Thymus (tissue), 11 donors: Measurements from ENCODE around the gene DUSP14. TPM values are rescaled to one million over a fixed set of nuclear protein-coding genes. Genes with fewer than 3 reads are reported as not detected.

Experiments used
- DNase-seq, 9 donors: peaks; one replicate each; pipeline ENCODE4 v3.0.0-alpha.2; 2013; ENCODE audit warnings: low spot score in 9 of 9, low read depth in 6 of 9, missing footprints in 1 of 9
- H3K27ac ChIP-seq, 2 donors: one replicate each; pipeline ENCODE4 v1.5.1; 2013; ENCODE audit warnings: control low read depth in 1 of 2, low read depth in 1 of 2, low read length in 1 of 2, mild to moderate bottlenecking in 1 of 2, moderate library complexity in 1 of 2
- H3K27me3 ChIP-seq, 2 donors: one replicate each; pipeline ENCODE4 v1.5.1; 2013; ENCODE audit warnings: low read length in 1 of 2; ENCODE audit not compliant: control insufficient read depth in 2 of 2, insufficient read depth in 1 of 2
- H3K36me3 ChIP-seq, 2 donors: one replicate each; pipeline ENCODE4 v1.5.1; 2013; ENCODE audit warnings: low read length in 1 of 2, mild to moderate bottlenecking in 1 of 2, moderate library complexity in 1 of 2; ENCODE audit not compliant: control insufficient read depth in 2 of 2, insufficient read depth in 2 of 2
- H3K4me1 ChIP-seq, 2 donors: one replicate each; pipeline ENCODE4 v1.5.1; 2013; ENCODE audit warnings: low read length in 2 of 2; ENCODE audit not compliant: control insufficient read depth in 2 of 2, insufficient read depth in 2 of 2
- H3K4me3 ChIP-seq, 2 donors: one replicate each; pipeline ENCODE4 v1.5.1; 2013; ENCODE audit warnings: low read length in 2 of 2, control low read depth in 1 of 2, mild to moderate bottlenecking in 1 of 2
- H3K9me3 ChIP-seq, 2 donors: one replicate each; pipeline ENCODE4 v1.5.1; 2013; ENCODE audit warnings: low read length in 1 of 2, mild to moderate bottlenecking in 1 of 2; ENCODE audit not compliant: control insufficient read depth in 2 of 2, insufficient read depth in 1 of 2
- WGBS: extraction: QIAGEN DNeasy Blood & Tissue Kit; methylation state at CpG from one replicate; pipeline ENCODE4 v1.1.7; 2013; 5-methylcytosine and 5-hydroxymethylcytosine counted together
- polyA plus RNA-seq: library from polyadenylated mRNA; stranded (reverse); fragments of 200-250 nt; gene quantifications from one replicate; pipeline ENCODE4 v1.2.3, GENCODE V29; 2013
- total RNA-seq: library from RNA; stranded (reverse); fragments of 120-200 nt; gene quantifications from one replicate; pipeline ENCODE4 v1.2.4, GENCODE V29; 2013
- donor health status: healthy.

The DUSP14 gene
- total and polyA plus RNA-seq, 2 donors = 16.2 to 18.4 TPM

DNA sequence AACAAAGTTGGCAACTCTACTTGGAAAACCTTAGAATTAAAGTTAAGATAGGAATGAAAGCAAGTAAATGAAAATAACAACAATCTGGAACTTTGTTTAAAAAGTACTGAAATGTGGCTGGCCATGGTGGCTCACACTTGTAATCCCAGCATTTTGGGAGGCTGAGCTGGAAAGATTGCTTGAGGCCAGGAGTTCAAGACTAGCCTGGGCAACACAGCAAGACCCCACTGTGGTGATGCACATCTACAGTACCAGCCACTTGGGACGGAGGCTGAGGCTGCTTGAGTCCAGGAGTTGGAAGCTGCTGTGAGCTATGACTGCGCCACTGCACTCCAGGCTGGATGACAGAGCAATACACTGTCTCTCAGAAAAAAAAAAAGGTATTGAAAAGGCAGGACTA is 67.8 kb downstream of the DUSP14 start:
- no peak overlapping the region for H3K27ac ChIP-seq
- 99% methylated on average over 2 of the region's 2 CpGs for WGBS
- no peaks in the 10 kb centered on the region for H3K4me1 ChIP-seq
- no peaks in the 10 kb centered on the region for H3K9me3 ChIP-seq
- H3K36me3 ChIP-seq = peaks cover 37 to 76% of the 10 kb centered on the region in 2 donors
- no peak for DNase-seq
- no peaks in the 10 kb centered on the region for H3K27me3 ChIP-seq
- H3K4me3 ChIP-seq = no peak overlapping the region

DNA sequence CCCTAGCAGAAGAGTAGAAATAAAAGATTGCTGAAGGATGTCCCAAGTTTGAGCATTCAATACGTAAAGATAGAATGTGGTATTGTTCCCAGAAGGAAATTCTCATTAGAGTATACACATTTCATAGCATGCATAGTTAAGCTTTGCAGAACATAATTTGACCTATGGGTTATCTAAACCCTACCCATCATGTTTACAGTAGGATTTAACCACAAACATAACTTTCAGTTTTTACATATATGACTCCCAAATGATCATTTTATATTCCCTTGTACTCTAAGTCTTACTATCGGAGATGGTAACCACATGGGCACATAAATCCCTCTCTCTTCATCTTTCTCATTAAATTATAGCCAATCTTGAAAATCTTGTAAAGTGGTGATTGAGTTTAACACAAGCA is 68.6 kb downstream of the DUSP14 start:
- H3K9me3 ChIP-seq = no peaks in the 10 kb centered on the region
- no peaks in the 10 kb centered on the region for H3K4me1 ChIP-seq
- no peaks in the 10 kb centered on the region for H3K27me3 ChIP-seq
- WGBS = 99% methylated on average over 2 of the region's 2 CpGs
- peaks cover 31 to 69% of the 10 kb centered on the region in 2 donors for H3K36me3 ChIP-seq
- H3K4me3 ChIP-seq = no peak overlapping the region
- H3K27ac ChIP-seq = no peak overlapping the region
- no peak for DNase-seq

DNA sequence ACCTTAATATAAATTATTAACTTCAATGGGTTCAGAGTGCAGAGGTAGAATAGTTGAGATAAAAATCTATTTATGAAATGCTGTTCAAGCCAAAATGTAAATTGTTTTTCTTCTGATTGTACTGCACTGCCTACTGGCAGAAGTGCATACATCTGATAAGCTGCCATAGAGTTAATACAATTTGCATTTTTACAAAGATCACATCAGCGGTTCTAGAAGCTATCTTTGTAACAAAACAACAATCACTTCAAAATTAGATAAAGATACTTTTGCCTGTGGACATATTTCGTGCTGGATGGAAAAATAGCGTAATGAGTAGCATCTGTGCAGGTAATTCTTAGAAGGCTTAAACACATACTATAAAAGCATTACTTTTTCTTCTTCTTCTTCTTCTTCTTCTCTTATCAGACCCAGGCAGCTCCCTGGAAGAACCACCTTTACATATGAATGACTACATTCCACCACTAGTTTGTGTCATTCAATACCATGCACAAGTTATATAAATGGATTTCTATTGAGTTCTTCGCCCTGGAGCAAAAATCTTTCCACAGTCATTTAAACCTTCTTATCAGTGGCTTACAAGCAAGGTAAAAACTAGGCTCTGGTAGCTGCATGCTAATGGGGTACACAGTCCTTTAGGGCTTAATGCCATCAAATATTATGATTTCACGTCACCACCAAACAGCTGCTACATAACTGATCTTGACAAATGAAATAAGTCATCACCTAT is 72.5 kb downstream of the DUSP14 start:
- Histone ChIP-seq H3K4me3 (no peak overlapping the region), H3K27ac (no peak overlapping the region), H3K27me3 (no peaks in the 10 kb centered on the region), H3K9me3 (no peaks in the 10 kb centered on the region), H3K4me1 (no peaks in the 10 kb centered on the region), H3K36me3 (peaks cover 43 to 70% of the 10 kb centered on the region in 2 donors)
- no peak for DNase-seq
- 98% methylated on average over 5 of the region's 5 CpGs for WGBS

Other genes starting within 250 kb of the DUSP14 start
- not detected for gene C17orf78, start 113.9 kb upstream of the DUSP14 start, total RNA-seq
- gene C17orf78, start 113.9 kb upstream of the DUSP14 start, polyA plus RNA-seq = not detected
- gene ACACA, start 83.1 kb upstream of the DUSP14 start, total RNA-seq = 12.9 TPM
- gene ACACA, start 83.1 kb upstream of the DUSP14 start, polyA plus RNA-seq = 8.7 TPM
- gene TADA2A, start 83.0 kb upstream of the DUSP14 start, total RNA-seq = 18.8 TPM
- 14.8 TPM for gene TADA2A, start 83.0 kb upstream of the DUSP14 start, polyA plus RNA-seq
- 20.2 TPM for gene SYNRG, start 119.5 kb downstream of the DUSP14 start, total RNA-seq
- 17.8 TPM for gene SYNRG, start 119.5 kb downstream of the DUSP14 start, polyA plus RNA-seq
- 17.4 TPM for gene DDX52, start 153.6 kb downstream of the DUSP14 start, total RNA-seq
- 17.2 TPM for gene DDX52, start 153.6 kb downstream of the DUSP14 start, polyA plus RNA-seq